Mammary epithelial cell (primary cell): ENCODE data around the gene GGTA1.

ENCODE experiments used
- EZH2 ChIP-seq: IDR thresholded peaks from 2 replicates; pipeline ENCODE4 v1.6.1; 2012; ENCODE audit warnings: low read length, inconsistent platforms, borderline replicate concordance
- TF ChIP-seq, protein P1 (sequence below), 2 donors: IDR thresholded peaks in 1 of 2; conservative IDR thresholded peaks in 1 of 2; 2 replicates each; pipeline ENCODE4 v1.5.1; 2011 to 2012; ENCODE audit warnings: inconsistent platforms in 2 of 2, low read length in 2 of 2, mild to moderate bottlenecking in 2 of 2, control low read depth in 1 of 2, low read depth in 1 of 2; ENCODE audit not compliant: insufficient read depth in 1 of 2; ENCODE audit errors: extremely low read depth in 1 of 2

DNA sequence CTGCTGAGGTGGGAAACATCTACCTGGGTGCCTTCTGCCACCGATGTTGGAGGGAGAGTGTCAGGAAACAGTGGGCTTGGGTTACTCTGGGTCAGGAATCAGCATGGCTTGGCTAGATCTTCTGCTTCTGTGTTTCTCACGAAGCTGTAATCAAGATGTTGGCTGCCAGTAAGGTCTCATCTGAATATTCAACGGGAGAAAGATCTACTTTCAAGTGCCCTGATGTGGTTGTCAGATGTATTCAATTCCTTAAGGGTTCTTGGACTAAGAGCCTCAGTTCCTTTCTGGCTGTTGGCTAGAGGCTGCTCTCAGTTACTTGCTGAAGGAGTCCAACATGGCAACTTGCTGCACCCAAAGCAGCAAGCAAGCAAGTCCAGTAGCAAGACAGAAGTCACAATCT is 87.7 kb downstream of the GGTA1 start:
- TF ChIP-seq, protein P1, sequence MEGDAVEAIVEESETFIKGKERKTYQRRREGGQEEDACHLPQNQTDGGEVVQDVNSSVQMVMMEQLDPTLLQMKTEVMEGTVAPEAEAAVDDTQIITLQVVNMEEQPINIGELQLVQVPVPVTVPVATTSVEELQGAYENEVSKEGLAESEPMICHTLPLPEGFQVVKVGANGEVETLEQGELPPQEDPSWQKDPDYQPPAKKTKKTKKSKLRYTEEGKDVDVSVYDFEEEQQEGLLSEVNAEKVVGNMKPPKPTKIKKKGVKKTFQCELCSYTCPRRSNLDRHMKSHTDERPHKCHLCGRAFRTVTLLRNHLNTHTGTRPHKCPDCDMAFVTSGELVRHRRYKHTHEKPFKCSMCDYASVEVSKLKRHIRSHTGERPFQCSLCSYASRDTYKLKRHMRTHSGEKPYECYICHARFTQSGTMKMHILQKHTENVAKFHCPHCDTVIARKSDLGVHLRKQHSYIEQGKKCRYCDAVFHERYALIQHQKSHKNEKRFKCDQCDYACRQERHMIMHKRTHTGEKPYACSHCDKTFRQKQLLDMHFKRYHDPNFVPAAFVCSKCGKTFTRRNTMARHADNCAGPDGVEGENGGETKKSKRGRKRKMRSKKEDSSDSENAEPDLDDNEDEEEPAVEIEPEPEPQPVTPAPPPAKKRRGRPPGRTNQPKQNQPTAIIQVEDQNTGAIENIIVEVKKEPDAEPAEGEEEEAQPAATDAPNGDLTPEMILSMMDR (conservative IDR thresholded peaks at IDR 0.05 in 1 of 2, IDR thresholded peaks at IDR 0.05 in 1 of 2; ENCODE audit: extremely low read depth in 1 of 2, insufficient read depth in 1 of 2, low read depth in 1 of 2, low read length in 2 of 2), result no peak
- no peak for TF ChIP-seq EZH2
